D721Med (cell line): ENCODE data around the gene LRRC75A.

ENCODE experiments used
- DNase-seq: peaks from one replicate; pipeline ENCODE4 v3.0.0; 2011; ENCODE audit warnings: low spot score; ENCODE audit not compliant: insufficient read length
- FAIRE-seq: peaks from 2 replicates; lab custom pipeline; 2011; peaks lifted over from hg19 to GRCh38; lab: Jason Lieb, UNC
- CTCF ChIP-seq: IDR thresholded peaks from 2 replicates; pipeline ENCODE4 v1.5.1; 2012; ENCODE audit warnings: mild to moderate bottlenecking, control low read depth; ENCODE audit not compliant: insufficient read depth; ENCODE audit errors: missing control alignments

The LRRC75A gene

GRCh38 chr17:16519021-16519420 is 27.0 kb upstream of the LRRC75A start:
- no peak for TF ChIP-seq CTCF
- DNase-seq (no peak), FAIRE-seq (no peak)

DNA sequence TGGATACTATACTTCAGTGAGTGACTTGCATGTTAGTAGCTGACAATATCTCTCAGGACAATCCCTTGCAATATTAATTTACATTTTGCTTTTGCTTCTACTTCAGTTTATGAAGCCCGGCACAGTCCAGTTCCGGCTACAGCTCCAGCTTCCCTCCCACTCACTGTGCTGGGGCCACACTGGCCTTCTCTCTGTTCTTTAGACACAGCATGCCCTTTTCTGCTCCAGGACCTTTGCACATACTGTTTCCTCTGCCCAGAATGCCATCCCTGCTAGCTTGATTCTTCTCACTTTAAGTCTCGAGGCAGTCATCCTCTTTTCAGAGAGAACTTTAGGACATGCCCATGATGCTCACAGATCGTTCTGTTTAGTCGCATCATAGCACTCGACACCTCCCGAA is 25.5 kb upstream of the LRRC75A start:
- no peak for TF ChIP-seq CTCF
- DNase-seq (no peak), FAIRE-seq (no peak)

DNA sequence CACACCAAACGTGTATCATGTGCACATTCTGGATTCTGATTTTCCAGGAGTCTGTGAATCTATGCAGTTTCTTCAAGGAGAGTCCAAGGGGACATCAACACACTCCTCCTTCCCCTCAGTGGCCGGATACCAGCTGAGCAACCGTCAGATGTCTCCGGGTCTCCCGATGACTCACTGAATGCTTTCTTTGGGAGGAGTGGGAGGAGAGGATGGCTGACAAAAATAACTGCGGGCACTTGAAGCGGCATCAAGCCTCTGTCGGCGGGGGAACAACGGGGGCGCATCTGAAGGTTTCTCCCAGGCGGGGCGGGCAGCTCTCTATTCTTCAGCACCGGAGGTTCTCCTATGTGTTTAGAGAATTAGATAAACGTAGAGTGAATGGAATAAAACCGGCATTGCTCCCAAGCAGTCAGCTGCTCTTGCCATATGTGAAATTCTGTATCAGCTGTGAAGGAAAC is 24.6 kb upstream of the LRRC75A start:
- DNase-seq = no peak

GRCh38 chr17:16515933-16516332 is 23.9 kb upstream of the LRRC75A start:
- TF ChIP-seq CTCF = no peak
- no peak for DNase-seq
- FAIRE-seq = no peak

More for the DNA sequence above, 24.6 kb upstream of the LRRC75A start:
- TF ChIP-seq CTCF = no peak
- FAIRE-seq = no peak

- FAIRE-seq (no peak), DNase-seq (no peak)
- TF ChIP-seq CTCF = no peak
These were observed 21.9 kb upstream of the LRRC75A start for GRCh38 chr17:16513873-16514272.

GRCh38 chr17:16512011-16512410 is 20.0 kb upstream of the LRRC75A start:
- FAIRE-seq (no peak), DNase-seq (no peak)
- TF ChIP-seq CTCF = no peak

DNA sequence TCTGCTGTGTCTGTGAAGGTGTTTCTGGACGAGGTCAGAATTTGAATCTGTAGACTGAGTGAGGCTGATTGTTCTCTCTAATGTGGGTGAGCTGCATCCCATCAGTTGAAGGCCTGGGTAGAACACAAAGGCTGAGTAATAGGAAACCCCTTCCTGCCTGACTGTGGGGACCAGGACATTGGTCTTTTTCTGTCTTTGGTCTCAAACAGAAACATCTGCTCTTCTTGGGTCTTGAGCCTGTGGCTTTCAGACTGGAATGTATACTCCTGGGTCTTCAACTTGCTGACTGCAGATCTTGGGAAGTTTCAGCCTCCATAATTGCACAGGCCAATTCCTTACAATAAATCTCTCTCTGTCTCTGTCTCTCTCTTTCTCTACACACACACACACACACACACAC is 19.6 kb upstream of the LRRC75A start:
- TF ChIP-seq CTCF = no peak
- FAIRE-seq (no peak), DNase-seq (no peak)
